Measurements from ENCODE around the gene DGKI. TPM values are rescaled to one million over a fixed set of nuclear protein-coding genes. Genes with fewer than 3 reads are reported as not detected.

The DGKI gene
- total and polyA plus RNA-seq, 2 donors (not counting 1 experiment from before 2014, with no cell fraction given) = not detected

- CTCF ChIA-PET = no interaction called here
- TF ChIP-seq CTCF (IDR thresholded peaks at IDR 0.05) (no peak), EZH2 (IDR thresholded peaks at IDR 0.05; ENCODE audit: borderline replicate concordance, insufficient read depth, low read depth, low read length, poor library complexity, severe bottlenecking) (no peak)
Observed at GRCh38 chr7:137527634-137528033, 319.1 kb downstream of the DGKI start.

GRCh38 chr7:137523171-137523570, 323.6 kb downstream of the DGKI start:
- Histone ChIP-seq H3K27ac (ENCODE audit: low read length in 2 of 2) (no peak overlapping the region), H3K79me2 (ENCODE audit: control insufficient read depth, insufficient read depth, low read length) (no peaks in the 10 kb centered on the region), H3K4me3 (ENCODE audit: control extremely low read depth in 1 of 5, extremely low read depth in 1 of 5, insufficient read depth in 1 of 5, low read depth in 2 of 5, low read length in 4 of 5) (no peak overlapping the region), H3K4me1 (ENCODE audit: control insufficient read depth in 2 of 2, insufficient read depth in 2 of 2, low read length in 2 of 2) (no peaks in the 10 kb centered on the region), H2AFZ (ENCODE audit: insufficient read depth, low read depth, low read length, poor library complexity, severe bottlenecking) (no peak overlapping the region), H4K20me1 (ENCODE audit: control insufficient read depth, insufficient read depth, low read length, poor library complexity, severe bottlenecking) (no peaks in the 10 kb centered on the region), H3K36me3 (replicated peaks in 1 of 2; ENCODE audit: control extremely low read depth in 1 of 2, control insufficient read depth in 1 of 2, extremely low read depth in 1 of 2, insufficient read depth in 2 of 2, low read length in 1 of 2) (no peaks in the 10 kb centered on the region), H3K9me3 (ENCODE audit: control extremely low read depth in 1 of 3, control insufficient read depth in 2 of 3, insufficient read depth in 1 of 3, low read length in 2 of 3) (no peaks in the 10 kb centered on the region), H3K4me2 (replicated peaks; ENCODE audit: low read depth, low read length, poor library complexity, severe bottlenecking) (no peak overlapping the region), H3K27me3 (replicated peaks in 1 of 4; ENCODE audit: control extremely low read depth in 1 of 4, control insufficient read depth in 3 of 4, insufficient read depth in 4 of 4, low read length in 3 of 4) (no peaks in the 10 kb centered on the region), H3K9ac (ENCODE audit: low read length) (no peak overlapping the region)
- DNase-seq (no peak), ATAC-seq (ENCODE audit: low read depth) (no peak)
- Mint-ChIP-seq H3K9me3 (ENCODE audit: insufficient read depth) (no peaks in the 10 kb centered on the region), H3K4me1 (no peaks in the 10 kb centered on the region), H3K27me3 (no peaks in the 10 kb centered on the region), H3K27ac (no peak overlapping the region), H3K4me3 (no peak overlapping the region)
- ChIA-PET CTCF (no interaction called here), POLR2A (no interaction called here)
- TF ChIP-seq EZH2 (IDR thresholded peaks at IDR 0.05; ENCODE audit: borderline replicate concordance, insufficient read depth, low read depth, low read length, poor library complexity, severe bottlenecking) (no peak), CTCF (IDR thresholded peaks at IDR 0.05) (no peak)
- intact Hi-C loops (cut with micrococcal nuclease) = no loop called here

More at GRCh38 chr7:137527634-137528033, 319.1 kb downstream of the DGKI start:
- Histone ChIP-seq H3K79me2 (ENCODE audit: control insufficient read depth, insufficient read depth, low read length) (no peaks in the 10 kb centered on the region), H3K27me3 (replicated peaks in 1 of 4; ENCODE audit: control extremely low read depth in 1 of 4, control insufficient read depth in 3 of 4, insufficient read depth in 4 of 4, low read length in 3 of 4) (no peaks in the 10 kb centered on the region), H3K4me2 (replicated peaks; ENCODE audit: low read depth, low read length, poor library complexity, severe bottlenecking) (no peak overlapping the region), H3K4me1 (ENCODE audit: control insufficient read depth in 2 of 2, insufficient read depth in 2 of 2, low read length in 2 of 2) (no peaks in the 10 kb centered on the region), H3K27ac (ENCODE audit: low read length in 2 of 2) (no peak overlapping the region), H3K9me3 (ENCODE audit: control extremely low read depth in 1 of 3, control insufficient read depth in 2 of 3, insufficient read depth in 1 of 3, low read length in 2 of 3) (no peaks in the 10 kb centered on the region), H2AFZ (ENCODE audit: insufficient read depth, low read depth, low read length, poor library complexity, severe bottlenecking) (no peak overlapping the region), H3K36me3 (replicated peaks in 1 of 2; ENCODE audit: control extremely low read depth in 1 of 2, control insufficient read depth in 1 of 2, extremely low read depth in 1 of 2, insufficient read depth in 2 of 2, low read length in 1 of 2) (no peaks in the 10 kb centered on the region), H3K4me3 (ENCODE audit: control extremely low read depth in 1 of 5, extremely low read depth in 1 of 5, insufficient read depth in 1 of 5, low read depth in 2 of 5, low read length in 4 of 5) (no peak overlapping the region), H3K9ac (ENCODE audit: low read length) (no peak overlapping the region), H4K20me1 (ENCODE audit: control insufficient read depth, insufficient read depth, low read length, poor library complexity, severe bottlenecking) (no peaks in the 10 kb centered on the region)
- no CpG with 5 or more reads among the region's 2 CpGs for WGBS (ENCODE audit: insufficient coverage)
- DNase-seq = no peak
- POLR2A ChIA-PET = no interaction called here
- no peak overlapping the region for H3K27ac Mint-ChIP-seq
- no peak overlapping the region for H3K4me3 Mint-ChIP-seq
- H3K27me3 Mint-ChIP-seq = no peaks in the 10 kb centered on the region
- no peaks in the 10 kb centered on the region for H3K9me3 Mint-ChIP-seq (ENCODE audit: insufficient read depth)
- no peak for ATAC-seq (ENCODE audit: low read depth)
- no peaks in the 10 kb centered on the region for H3K4me1 Mint-ChIP-seq
- intact Hi-C loops (cut with micrococcal nuclease) = no loop called here

Data from B cell (primary cell).